Transverse colon (tissue), 4 donors: ENCODE measurements around the gene ZNF416.

Experiments used
- EP300 ChIP-seq: sonication (generic); formaldehyde crosslinking; IDR thresholded peaks from one replicate; pipeline ENCODE4 v1.6.1; 2017; ENCODE audit warnings: antibody characterized with exemption, low read depth
- POLR2A ChIP-seq: fragments of 450-650 bp; IDR thresholded peaks from one replicate; pipeline ENCODE4 v1.6.1; 2016; ENCODE audit warnings: antibody characterized with exemption, mild to moderate bottlenecking, moderate library complexity
- POLR2AphosphoS5 ChIP-seq, 3 donors: sonication (generic); formaldehyde crosslinking; IDR thresholded peaks; one replicate each; pipeline ENCODE4 v1.6.1; 2016; ENCODE audit warnings: antibody characterized with exemption in 3 of 3
- TF ChIP-seq, protein P1 (sequence below), 5 experiments: fragments of 200-600 bp in 3 of 5; fragments of 450-650 bp in 2 of 5; sonication (generic) in 3 of 5; IDR thresholded peaks; 1 replicate in 2 of 5; 2 replicates in 3 of 5; pipeline ENCODE4 v1.5.1; 2016 to 2017; ENCODE audit warnings: antibody characterized with exemption in 5 of 5, inconsistent platforms in 3 of 5, mild to moderate bottlenecking in 2 of 5, moderate library complexity in 1 of 5

DNA sequence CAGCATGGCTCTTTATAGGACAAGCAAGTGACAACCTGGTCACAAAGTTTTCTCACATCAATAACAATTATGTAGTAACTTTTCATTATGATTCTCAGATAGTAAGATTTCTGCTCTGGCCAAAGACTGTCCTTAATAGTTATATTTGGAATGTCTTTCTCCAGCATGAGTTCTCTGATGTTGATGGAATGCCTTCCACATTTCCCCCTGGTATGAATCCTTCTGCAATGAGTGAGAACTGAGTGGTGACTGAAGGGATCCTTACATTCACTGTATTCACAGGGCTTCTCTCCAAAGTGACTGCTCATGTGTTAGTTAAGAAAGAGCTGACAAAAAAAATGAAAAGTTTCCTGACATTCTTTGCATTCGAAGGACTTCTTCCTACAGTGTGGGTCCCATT lies 32.2 kb downstream of the ZNF416 start:
- no peak for TF ChIP-seq POLR2AphosphoS5 (IDR thresholded peaks at IDR 0.05)
- TF ChIP-seq EP300 = no peak
- TF ChIP-seq, protein P1, sequence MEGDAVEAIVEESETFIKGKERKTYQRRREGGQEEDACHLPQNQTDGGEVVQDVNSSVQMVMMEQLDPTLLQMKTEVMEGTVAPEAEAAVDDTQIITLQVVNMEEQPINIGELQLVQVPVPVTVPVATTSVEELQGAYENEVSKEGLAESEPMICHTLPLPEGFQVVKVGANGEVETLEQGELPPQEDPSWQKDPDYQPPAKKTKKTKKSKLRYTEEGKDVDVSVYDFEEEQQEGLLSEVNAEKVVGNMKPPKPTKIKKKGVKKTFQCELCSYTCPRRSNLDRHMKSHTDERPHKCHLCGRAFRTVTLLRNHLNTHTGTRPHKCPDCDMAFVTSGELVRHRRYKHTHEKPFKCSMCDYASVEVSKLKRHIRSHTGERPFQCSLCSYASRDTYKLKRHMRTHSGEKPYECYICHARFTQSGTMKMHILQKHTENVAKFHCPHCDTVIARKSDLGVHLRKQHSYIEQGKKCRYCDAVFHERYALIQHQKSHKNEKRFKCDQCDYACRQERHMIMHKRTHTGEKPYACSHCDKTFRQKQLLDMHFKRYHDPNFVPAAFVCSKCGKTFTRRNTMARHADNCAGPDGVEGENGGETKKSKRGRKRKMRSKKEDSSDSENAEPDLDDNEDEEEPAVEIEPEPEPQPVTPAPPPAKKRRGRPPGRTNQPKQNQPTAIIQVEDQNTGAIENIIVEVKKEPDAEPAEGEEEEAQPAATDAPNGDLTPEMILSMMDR (IDR thresholded peaks at IDR 0.05) = no peak
- no peak for TF ChIP-seq POLR2A
